ENCODE measurements around the gene LAMA2. TPM values are rescaled to one million over a fixed set of nuclear protein-coding genes. Genes with fewer than 3 reads are reported as not detected.
A peak's percentile ranks its signal among the peaks of the same experiment; 100 is the strongest.

LAMA2 gene
- total RNA-seq, 4 donors from 2014 or later, result 203 to 339 (median 275) TPM

- 84 to 87% methylated on average over 4 of the region's 4 CpGs for WGBS, 2 donors
- Histone ChIP-seq H3K4me1 (peaks cover 3 to 36% (median 15%) of the 10 kb centered on the region in 4 donors), H3K4me3 (no peak overlapping the region), H3K27ac (peak overlapping the region in 2 of 4 donors; percentile 90 to 91), H3K36me3 (peaks cover 0 to 36% (median 0%) of the 10 kb centered on the region in 3 donors), H3K27me3 (no peaks in the 10 kb centered on the region), H3K9me3 (no peaks in the 10 kb centered on the region)
- no peak for DNase-seq (ENCODE audit: low spot score in 2 of 2)
- TF ChIP-seq POLR2A (IDR thresholded peaks at IDR 0.05) (no peak), EP300 (IDR thresholded peaks at IDR 0.05) (no peak), CTCF (IDR thresholded peaks at IDR 0.05) (no peak)
These were observed 609.3 kb downstream of the LAMA2 start for GRCh38 chr6:129492260-129492659.

GRCh38 chr6:129493354-129493902, 610.5 kb downstream of the LAMA2 start:
- WGBS, 2 donors, result 64 to 71% methylated on average over 6 of the region's 6 CpGs
- no peak for DNase-seq (ENCODE audit: low spot score in 2 of 2)
- Histone ChIP-seq H3K27ac (peak overlapping the region in 1 of 4 donors; percentile 90), H3K9me3 (no peaks in the 10 kb centered on the region), H3K4me1 (peaks cover 3 to 48% (median 15%) of the 10 kb centered on the region in 4 donors), H3K36me3 (peaks cover 0 to 36% (median 0%) of the 10 kb centered on the region in 3 donors), H3K4me3 (no peak overlapping the region), H3K27me3 (no peaks in the 10 kb centered on the region)
- TF ChIP-seq POLR2A (IDR thresholded peaks at IDR 0.05) (no peak), EP300 (IDR thresholded peaks at IDR 0.05) (no peak), CTCF (IDR thresholded peaks at IDR 0.05) (no peak)

- DNase-seq (ENCODE audit: low spot score in 2 of 2), result no peak
- Histone ChIP-seq H3K4me1 (peaks cover 3 to 54% (median 15%) of the 10 kb centered on the region in 4 donors), H3K27me3 (no peaks in the 10 kb centered on the region), H3K9me3 (no peaks in the 10 kb centered on the region), H3K27ac (peak overlapping the region in 1 of 4 donors; percentile 90), H3K4me3 (no peak overlapping the region), H3K36me3 (peaks cover 0 to 36% (median 0%) of the 10 kb centered on the region in 3 donors)
- no peak for TF ChIP-seq CTCF (IDR thresholded peaks at IDR 0.05)
- TF ChIP-seq POLR2A (IDR thresholded peaks at IDR 0.05), result no peak
- TF ChIP-seq EP300 (IDR thresholded peaks at IDR 0.05), result no peak
- 84 to 93% methylated on average over 2 of the region's 2 CpGs for WGBS, 2 donors
These were observed 611.2 kb downstream of the LAMA2 start for GRCh38 chr6:129494099-129494498.

- Histone ChIP-seq H3K27me3 (no peaks in the 10 kb centered on the region), H3K4me3 (no peak overlapping the region), H3K36me3 (peaks cover 0 to 36% (median 0%) of the 10 kb centered on the region in 3 donors), H3K27ac (no peak overlapping the region), H3K9me3 (no peaks in the 10 kb centered on the region), H3K4me1 (peaks cover 3 to 54% (median 15%) of the 10 kb centered on the region in 4 donors)
- no peak for TF ChIP-seq EP300 (IDR thresholded peaks at IDR 0.05)
- no peak for TF ChIP-seq POLR2A (IDR thresholded peaks at IDR 0.05)
- no peak for TF ChIP-seq CTCF (IDR thresholded peaks at IDR 0.05)
- no peak for DNase-seq (ENCODE audit: low spot score in 2 of 2)
These were observed 611.6 kb downstream of the LAMA2 start for GRCh38 chr6:129494586-129494985.

GRCh38 chr6:129495652-129496051, 612.7 kb downstream of the LAMA2 start:
- peaks cover 0 to 55% (median 13%) of the 10 kb centered on the region in 4 donors for H3K4me1 ChIP-seq
- H3K9me3 ChIP-seq, result no peaks in the 10 kb centered on the region
- H3K36me3 ChIP-seq, result peaks cover 0 to 36% (median 0%) of the 10 kb centered on the region in 3 donors
- no peak for DNase-seq (ENCODE audit: low spot score in 2 of 2)
- H3K27me3 ChIP-seq, result no peaks in the 10 kb centered on the region
- no peak overlapping the region for H3K27ac ChIP-seq
- no peak overlapping the region for H3K4me3 ChIP-seq
- 69 to 78% methylated on average over 2 of the region's 2 CpGs for WGBS, 2 donors
- TF ChIP-seq CTCF (IDR thresholded peaks at IDR 0.05) (no peak), EP300 (IDR thresholded peaks at IDR 0.05) (no peak), POLR2A (IDR thresholded peaks at IDR 0.05) (no peak)
